ENCODE measurements around the gene GRID2IP.

The GRID2IP gene

DNA sequence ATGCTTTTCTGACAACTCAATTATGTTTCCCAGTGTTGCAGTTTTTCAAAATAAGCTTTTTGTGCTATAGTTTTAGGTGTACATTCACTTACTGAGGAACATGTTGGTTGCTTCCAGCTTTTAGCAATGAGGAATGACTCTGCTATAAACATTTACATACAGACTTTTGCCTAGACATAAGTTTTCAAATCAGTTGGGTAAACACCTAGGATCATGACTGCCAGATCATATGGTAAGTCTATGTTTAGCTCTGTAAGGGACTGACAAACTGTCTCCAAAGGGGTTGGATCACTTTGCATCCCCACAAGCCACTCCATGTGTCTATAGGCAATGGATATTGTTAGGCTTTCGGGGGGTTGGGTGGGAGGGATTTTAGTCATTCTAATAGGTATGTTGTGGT lies 10.8 kb upstream of the GRID2IP start:
- DNase-seq (ENCODE audit: low read depth) = no peak

DNA sequence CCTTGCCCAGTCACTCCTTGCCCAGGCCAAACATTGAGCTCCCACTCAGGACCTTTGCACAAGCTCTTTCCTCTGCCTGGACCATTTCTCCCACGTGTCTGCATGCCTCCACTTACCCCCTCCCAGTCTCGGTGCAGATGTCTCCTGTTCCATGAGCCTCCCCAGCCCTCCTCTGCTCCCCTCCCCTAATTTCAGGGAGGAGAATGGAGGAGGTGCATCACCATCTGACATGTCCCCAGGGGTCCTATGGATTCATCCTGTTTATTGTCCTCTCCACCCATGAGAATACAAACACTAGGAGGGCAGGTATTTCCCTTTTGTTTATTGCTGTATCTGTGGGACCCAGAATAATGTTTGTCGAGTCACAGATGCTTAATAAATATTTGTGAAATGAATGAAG lies 8.6 kb upstream of the GRID2IP start:
- no peak for DNase-seq (ENCODE audit: low read depth)

DNA sequence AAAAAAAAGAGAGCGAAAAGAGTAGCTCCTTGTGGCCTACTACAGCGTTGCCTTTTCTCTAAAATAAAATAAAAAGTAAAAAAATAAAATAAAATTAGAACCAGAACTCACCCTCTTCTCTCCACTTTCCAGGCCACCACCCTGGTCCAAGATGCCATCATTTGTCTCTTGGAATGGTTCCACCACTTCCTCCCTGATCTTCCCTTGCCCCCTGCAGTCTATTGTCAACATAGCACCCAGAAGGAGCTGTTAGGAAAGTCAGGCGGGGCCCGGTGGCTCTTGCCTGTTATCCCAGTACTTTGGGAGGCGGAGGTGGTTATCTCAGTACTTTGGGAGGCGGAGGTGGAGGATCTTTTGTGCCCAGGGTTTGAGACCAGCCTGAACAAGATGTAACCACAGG lies 7.6 kb upstream of the GRID2IP start:
- no peak for DNase-seq (ENCODE audit: low read depth)

DNA sequence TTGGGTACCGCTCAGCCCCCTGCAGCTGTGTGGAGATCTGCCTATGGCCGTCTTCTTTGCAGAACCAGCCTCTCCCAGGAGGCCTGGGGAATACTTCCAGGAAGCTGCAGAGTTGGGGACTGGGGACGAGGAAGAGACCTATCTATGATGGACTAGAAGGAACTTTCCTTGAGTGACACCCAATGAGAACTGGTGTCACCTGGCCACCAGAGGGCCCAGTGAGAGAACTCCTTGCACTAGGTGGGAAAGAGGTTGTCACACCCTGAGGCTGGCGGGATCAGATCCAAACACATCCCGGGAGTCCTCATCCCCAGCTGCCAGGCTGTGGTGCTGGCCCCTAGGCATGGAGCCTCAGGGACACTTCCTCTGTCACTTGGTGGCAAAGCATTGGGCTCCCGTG lies 4.9 kb upstream of the GRID2IP start:
- DNase-seq (ENCODE audit: low read depth) = no peak

DNA sequence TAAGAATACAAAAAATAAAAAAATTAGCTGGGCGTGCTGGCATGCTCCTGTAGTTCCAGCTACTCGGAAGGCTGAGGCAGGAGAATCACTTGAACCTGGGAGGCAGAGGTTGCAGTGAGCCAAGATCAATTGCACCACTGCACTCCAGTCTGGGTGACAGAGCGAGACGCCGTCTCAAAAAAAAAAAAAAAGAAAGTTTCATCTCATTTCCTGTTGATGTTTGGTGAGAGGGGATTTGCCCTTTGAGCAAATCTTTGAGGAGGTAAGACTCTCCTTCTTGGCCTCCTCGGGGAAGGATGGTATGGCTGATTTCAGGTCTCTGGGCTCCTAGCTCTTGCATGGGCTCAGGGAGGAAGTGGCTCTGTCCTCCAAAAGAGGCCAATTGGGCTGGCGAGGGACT lies 3.6 kb upstream of the GRID2IP start:
- DNase-seq (ENCODE audit: low read depth) = no peak

DNA sequence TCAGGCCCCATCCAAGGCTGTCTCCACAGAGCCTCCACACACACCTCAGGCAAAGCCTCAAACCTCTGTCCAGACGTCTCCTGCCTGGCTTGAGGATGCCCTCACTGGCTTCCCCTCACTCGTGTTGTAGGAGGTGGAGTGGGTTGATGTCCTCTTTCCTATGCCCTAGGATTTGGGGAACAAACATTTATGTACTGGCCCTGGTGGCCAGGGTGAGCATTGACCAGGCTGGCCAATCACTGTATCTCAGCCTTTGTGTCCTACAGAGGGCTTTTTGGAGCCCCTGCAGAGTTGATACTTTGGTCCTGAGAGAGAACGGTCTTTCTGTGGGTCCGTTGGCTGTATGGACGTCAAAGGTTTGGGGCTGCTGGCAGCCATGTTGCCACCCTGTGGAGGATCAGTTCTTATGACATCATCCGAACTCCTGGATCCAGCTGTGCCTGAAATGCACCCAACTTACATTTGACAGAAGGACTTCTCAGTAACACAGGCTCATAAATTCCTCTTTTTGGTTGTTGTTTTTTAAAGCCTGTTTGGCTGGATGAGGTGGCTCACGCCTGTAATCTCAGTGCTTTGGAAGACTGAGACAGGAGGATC lies 2.3 kb upstream of the GRID2IP start:
- no peak for DNase-seq (ENCODE audit: low read depth)

DNA sequence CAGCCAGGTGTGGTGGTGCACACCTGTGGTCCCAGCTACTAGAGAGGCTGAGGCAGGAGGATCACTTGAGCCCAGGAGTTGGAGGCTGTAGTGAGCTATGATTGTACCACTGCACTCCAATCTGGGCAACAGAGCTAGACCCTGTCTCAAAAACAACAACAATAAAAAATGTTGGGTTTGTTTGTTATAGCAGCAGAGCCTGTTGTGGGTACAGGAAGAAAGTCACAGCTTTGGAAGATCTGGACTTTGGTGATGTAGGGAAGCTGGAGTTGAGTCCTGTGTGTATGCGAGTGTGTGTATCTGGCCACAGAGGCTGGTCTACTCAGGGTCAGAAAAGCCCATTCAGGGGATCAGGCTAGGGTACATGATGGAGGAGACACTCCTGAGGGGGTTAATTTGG lies 3.9 kb downstream of the GRID2IP start:
- DNase-seq (ENCODE audit: low read depth) = no peak

DNA sequence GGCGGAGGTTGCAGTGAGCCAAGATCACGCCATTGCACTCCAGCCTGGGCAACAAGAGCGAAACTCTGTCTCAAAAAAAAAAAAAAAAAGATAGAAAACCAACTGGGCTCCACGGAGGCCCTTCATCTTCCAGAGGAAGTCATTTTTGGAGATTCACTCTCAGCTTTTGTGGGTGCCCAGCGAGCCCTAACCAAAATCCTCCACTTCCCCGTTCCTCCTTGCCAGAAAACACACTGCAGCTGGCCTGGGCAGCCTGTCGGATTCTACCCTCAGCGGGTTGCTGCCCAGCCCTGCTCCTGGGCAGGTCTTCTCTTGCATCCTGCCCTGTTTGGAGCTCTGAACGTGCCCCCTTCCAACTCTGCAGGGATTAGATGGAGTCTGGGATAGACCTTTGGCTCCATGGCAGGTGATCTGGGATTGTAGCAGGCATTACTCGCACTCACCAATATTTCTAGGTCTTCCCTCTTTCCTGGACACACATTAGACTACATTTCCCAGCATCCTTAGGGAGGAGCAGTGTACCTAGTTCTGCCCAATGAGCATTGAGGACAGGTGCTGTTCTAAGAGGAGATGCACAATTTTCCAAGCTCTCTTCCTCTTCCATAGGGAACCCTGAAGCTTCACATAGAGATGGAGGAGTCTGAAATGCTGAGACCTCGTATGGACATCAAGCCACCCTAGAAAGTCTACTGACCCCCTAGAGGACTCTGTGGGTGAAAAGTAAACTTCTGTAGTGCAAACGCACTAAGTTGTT lies 4.6 kb downstream of the GRID2IP start:
- DNase-seq (ENCODE audit: low read depth) = no peak

DNA sequence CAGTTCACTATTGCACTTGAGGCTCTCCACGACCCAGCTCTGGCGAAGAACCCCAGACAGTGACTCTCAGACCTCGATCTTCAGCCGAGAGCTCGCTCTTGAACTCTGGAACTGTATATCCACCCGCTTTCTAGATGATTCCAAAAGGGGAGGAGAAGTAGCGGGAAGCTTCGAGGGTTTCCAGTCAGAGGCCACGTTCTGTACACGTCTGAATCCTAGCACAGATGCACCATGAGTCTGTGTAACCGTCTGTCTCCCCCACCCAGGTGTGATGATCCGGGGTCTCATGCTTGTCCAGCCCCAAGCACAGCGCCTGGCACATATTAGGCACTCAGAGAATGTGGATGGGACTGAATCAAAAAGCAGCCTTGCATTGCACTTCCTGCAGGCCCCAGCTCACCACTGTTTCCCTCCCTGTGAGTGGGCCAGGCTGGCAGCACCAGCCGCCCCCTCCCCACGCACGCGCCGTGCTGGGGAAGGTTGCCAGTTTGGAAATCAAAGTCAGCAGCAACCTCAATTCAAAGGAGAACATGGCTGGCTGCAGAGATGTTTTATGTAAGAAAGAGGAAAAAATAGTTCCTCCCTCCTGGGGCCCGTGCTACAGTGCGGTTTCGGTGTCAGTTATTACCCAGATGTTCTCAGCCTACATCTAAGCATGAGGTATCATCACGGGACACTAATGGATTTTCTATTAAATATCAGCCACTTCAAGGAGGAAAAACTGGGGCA lies 5.7 kb downstream of the GRID2IP start:
- DNase-seq (ENCODE audit: low read depth) = no peak

DNA sequence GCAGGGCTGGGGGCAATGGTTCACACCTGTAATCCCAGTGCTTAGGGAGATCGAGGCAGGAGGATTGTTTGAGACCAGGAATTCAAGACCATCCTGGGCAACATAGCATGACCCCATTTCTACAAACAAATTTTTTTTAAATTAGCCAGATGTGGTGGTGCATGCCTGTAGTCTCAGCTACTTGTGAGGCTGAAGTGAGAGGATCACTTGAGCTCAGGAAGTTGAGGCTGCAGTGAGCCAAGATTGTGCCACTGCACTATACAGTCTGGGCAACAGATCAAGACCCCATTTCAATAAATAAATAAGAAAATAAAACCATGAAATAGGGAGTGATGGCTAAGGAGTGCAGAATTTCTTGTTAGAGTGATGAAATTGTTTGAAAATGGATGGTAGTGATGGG lies 8.9 kb downstream of the GRID2IP start:
- DNase-seq (ENCODE audit: low read depth) = no peak

DNA sequence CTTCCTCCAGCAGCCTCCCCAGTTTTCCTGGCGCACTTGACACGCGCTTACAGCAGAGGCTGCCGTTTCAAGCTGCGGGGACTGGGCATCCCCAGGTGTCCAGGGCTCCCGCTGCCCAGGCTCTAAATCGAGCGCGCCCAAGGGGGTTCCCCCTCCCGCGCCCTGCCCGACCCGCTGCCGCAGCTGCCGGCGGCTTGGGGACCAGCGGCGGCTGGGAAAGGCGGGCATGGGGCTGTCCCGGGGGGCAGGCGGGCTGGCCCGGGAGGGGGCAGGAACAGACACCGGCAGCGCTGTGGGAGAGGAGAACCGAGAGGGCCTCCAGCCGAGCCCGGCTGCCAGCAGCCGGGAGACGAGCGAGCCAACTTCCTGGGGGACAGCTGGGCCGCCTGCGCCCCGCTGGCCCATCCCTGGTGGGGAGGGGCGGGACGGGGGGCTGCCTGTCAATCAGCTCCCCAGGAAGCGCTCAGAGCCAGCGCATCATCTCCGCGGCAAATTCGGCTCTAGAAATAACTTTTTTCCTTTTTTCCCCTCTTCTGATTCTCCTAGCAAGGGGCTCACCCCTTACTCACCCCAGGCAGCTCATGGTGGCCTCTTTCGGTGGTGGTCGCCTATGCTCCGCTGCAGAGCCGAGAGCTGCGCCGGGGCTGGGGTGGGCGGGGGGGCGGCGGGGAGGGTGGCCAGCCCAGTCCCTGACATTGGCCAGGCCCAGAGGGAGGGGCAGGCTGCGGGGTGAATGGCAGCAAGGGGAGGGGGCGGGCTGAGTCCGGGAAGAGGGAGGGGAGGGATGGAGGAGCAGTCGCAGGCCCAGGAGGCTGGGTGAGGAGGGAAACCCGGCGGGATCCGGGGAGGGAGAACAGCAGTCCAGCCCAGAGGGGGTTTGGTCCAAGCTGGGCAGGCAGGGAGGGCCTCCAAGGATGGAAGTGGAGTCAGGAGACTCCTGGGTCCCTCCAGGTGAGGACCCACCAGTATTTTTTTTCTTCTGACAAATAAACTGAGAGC lies 14.7 kb downstream of the GRID2IP start:
- no peak for DNase-seq (ENCODE audit: low read depth)

DNA sequence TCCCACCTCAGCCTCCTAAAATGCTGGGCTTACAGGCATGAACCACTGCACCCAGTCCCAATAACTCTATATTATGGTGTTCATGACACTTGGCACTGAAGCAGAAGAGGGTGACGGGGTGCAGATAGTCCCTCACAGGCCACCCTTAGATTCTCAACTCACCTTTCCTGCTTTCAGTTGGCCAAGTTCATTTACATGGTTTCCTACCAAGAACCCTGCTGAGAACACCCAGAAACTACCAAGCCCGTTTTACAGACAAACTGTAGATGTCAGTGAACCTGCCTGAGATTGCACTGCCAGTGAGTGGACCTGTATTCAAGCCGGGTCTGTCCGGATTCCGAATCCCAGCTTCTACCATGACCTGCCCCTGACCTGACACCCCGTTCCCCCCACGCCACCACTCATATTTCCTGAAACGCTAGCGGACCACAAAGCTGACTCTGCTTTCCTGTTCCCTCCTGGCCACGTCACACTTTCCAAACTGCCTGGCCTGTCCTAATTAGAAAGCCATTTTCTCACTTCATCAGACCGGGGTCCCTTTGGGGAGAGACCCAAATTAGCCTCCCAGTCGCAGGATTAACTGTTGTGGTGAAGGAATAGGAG lies 17.3 kb downstream of the GRID2IP start:
- DNase-seq (ENCODE audit: low read depth) = no peak

DNA sequence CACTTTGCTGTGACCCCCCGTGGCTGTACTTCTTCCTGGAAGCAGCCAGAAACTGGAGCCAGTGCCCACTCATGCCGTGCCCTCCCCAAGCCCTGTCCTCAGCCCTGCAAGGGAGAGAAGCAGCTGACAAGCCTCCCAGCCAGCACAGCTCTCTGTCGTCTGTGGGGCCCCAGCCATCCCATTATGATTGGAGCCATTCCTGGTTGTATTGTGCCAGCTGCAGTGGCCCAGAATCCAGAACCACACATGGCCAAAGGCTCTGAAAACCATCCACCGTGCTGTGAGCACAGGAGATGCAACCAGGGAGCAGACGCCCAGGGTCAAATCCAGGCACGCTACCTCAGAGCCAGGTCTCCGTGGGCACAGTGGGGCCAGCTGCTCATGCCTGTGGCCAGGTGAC lies 18.7 kb downstream of the GRID2IP start:
- no peak for DNase-seq (ENCODE audit: low read depth)

DNA sequence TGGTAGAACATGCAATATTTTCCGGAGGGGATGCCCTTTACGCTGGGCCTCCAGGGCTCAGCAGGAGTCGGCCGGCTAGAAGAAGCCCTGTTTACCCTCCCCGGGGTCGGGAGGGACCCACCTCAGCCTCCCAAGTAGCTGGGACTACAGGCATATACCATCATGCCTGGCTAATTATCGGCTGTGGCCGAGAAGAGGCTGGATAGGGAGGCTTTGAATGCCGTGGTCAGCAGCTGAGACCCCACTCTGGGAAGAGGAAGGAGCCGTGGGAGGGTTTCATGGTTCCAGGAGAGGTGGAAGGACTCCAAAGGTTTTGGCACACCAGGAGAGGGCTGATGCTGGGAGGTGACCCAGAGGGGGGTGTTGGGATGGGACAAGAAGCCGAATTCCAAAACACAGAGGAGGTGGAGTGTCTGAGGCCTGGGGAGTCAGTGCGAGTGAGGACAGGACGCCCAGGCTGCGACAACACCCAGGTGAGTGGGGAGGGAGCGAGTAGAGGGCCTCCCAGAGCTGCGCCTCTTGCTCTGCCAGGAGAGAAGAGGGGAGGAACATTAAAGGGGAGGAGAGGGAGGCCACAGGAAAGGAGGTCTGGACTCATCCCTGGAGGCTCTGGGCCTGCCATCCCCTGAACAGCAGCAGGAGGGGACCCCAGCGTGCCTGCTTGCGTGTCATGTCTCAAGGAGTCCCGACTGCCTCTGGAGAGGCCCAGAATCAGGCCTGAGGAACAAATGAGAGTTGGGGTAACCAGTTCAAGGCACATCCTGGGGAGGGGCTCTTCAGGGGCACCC lies 19.6 kb downstream of the GRID2IP start:
- DNase-seq (ENCODE audit: low read depth) = no peak

DNA sequence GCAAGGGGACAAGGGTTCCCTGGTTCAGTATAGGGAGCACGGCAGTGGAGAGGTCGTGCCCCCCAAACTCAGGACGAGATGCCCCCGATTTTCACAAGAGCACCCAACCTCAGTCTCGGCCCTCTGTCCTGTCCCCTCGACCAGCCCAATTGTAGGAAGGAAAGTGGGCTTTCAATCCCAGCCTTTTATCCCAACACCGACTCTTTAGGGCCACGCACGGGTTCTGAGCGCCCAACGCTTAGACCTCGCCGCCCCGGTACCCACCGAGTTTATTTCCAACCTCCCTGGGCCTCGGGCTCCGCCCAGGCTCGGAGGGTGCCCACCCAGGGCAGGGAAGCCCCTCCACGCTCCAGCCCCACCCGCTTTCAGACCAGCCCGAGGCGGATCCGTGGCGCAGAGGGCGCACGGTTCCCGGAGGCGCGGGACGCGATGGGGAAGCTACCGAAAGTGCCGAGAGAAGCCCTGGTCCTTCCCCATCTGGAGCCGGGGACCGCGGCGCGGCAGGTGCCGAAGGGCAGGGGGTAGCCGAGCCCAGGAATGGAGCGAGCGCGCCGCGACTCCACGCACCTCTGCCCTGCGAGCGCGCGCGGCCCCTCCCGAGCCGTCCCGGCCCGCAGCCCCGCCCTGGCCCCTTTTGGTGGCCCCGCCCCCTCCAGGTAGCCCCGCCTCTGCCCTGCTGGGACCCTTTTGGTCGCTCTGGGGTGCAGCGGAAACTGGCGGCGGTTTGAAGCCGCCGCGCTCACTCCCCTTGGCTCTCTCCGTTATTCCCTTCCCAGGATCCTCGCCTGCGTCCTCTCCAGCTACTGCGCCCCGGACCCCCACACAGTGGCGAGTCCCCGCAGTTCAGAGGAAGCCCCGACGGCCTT lies 20.4 kb downstream of the GRID2IP start:
- DNase-seq (ENCODE audit: low read depth) = peak; percentile 43

DNA sequence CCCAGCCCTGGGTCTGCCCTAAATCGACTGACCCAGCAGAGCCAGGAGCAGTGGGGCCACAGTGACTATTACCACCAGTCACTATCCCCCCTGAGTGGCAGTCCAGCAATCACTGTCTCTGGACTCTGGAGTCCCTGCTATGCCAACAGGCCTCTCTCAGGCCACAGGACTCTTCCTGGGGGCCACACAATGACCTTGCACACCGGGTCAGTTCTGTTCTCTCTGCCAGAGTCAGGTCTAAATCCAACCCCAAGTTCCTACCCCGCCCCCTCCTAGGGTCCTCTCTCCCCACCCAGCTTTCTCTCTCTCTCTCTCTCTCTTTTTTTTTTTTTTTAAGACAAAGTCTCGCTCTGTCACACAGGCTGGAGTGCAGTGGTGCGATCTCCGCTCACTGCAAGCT lies 21.6 kb downstream of the GRID2IP start:
- DNase-seq (ENCODE audit: low read depth) = no peak

DNA sequence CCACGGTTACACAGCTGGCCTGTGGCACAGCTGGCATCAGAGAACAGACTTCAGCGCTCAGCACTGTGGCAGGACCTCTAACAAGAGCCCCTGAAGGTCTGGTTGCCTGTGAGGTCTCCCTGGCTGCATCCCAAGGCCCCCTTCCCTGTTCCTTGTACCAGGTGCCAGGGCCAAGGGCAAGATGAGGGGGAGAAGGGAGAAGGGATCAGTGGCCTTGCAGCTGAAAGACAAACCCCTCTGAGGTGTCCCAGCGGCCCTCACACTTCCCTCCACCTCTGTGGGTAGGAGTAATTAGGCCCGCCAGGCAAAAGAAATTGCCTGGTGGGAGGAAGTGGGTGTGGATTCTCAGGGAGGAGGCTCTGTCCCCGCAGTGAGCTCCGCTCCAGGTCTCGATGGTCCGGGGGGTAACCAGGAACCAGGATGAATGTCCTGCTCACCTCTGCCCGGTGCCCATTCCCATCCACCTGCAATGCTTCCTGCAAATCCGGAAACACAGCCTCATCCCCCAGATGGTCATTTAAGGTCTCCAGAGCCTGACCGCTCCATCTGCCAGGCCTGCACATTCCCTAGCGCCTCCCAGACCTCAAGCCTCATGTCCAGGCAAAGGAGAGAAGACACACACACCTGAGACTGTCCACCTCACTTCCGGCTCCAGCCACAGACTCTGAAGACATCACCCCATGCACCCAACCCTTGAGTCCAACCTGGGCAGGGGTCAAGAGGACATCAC lies 22.7 kb downstream of the GRID2IP start:
- DNase-seq (ENCODE audit: low read depth) = no peak

DNA sequence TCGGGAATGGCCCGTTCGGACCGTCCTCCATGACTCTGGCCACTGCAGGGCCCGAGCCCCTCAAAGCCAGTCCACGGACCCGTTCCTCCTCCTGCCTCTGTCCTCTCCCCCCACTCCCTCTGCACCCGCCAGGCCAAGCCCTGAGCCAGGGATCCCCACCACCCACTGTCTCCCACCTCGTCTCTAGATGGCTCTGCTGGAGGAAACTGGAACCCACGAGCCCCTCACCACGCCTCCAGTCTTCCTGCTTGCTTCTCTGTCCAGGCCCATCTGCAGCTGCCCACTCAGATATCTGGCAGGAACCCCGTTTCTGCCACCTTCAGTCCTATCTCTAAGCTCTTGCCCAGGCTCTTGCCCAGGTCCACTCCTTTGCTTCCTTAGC lies 24.3 kb downstream of the GRID2IP start:
- DNase-seq (ENCODE audit: low read depth) = no peak

All from stimulated activated CD8-positive, alpha-beta memory T cell treated with anti-CD3 and anti-CD28 coated beads, Interleukin-12 subunit alpha, Interleukin-12 subunit beta, amount 100 ng/mL, for 1 hour (primary cell).